CD4-positive, alpha-beta T cell (primary cell): ENCODE measurements around the gene CIAO2A. TPM values are rescaled to one million over a fixed set of nuclear protein-coding genes. Genes with fewer than 3 reads are reported as not detected.

Experiments used
- ATAC-seq: fragments of 200-7000 bp; cut with Tn5 transposase; one replicate; pipeline ENCODE4 v1.10.0; 2022; ENCODE audit warnings: mild to moderate bottlenecking; ENCODE audit not compliant: poor library complexity
- CTCF ChIA-PET: fragments of 350-600 bp; sonication (Branson Sonifier 250); formaldehyde crosslinking; loops from one replicate; lab custom pipeline; 2021; ENCODE audit warnings: antibody characterized with exemption, inconsistent platforms; lab: Charles Lee
- POLR2A ChIA-PET: fragments of 350-600 bp; sonication (Branson Sonifier 250); formaldehyde crosslinking; loops from one replicate; lab custom pipeline; 2021; ENCODE audit warnings: antibody characterized with exemption, inconsistent platforms; lab: Charles Lee
- DNase-seq, 14 experiments: peaks; one replicate each; pipeline ENCODE4 v3.0.0-alpha.2; 2013 to 2020; ENCODE audit warnings: mixed read lengths in 2 of 14
- H3K27ac ChIP-seq, 2 donors: one replicate each; pipeline versions ENCODE4 v1.5.1 to v1.7.0; 2013; ENCODE audit warnings: low read length in 2 of 2, low read depth in 1 of 2, mild to moderate bottlenecking in 1 of 2
- H3K27me3 ChIP-seq, 2 experiments: 1 replicate in 1 of 2; 2 replicates in 1 of 2; pipeline versions ENCODE4 v1.6.1 to v1.7.0; 2013; ENCODE audit warnings: low read length in 2 of 2, control low read depth in 1 of 2, mild to moderate bottlenecking in 1 of 2, moderate library complexity in 1 of 2; ENCODE audit not compliant: insufficient read depth in 2 of 2, control insufficient read depth in 1 of 2
- H3K36me3 ChIP-seq: one replicate; pipeline ENCODE4 v1.6.1; 2013; ENCODE audit warnings: low read length, control low read depth; ENCODE audit not compliant: insufficient read depth
- H3K4me1 ChIP-seq: one replicate; pipeline ENCODE4 v1.6.1; 2013; ENCODE audit warnings: low read length, control low read depth; ENCODE audit not compliant: insufficient read depth
- H3K4me3 ChIP-seq: one replicate; pipeline ENCODE4 v1.5.1; 2013; ENCODE audit warnings: mild to moderate bottlenecking, low read length, moderate library complexity
- H3K9me3 ChIP-seq, 2 experiments: 1 replicate in 1 of 2; 2 replicates in 1 of 2; pipeline versions ENCODE4 v1.6.1 to v1.7.0; 2013; ENCODE audit warnings: low read length in 2 of 2, mild to moderate bottlenecking in 2 of 2, control low read depth in 1 of 2, moderate library complexity in 1 of 2; ENCODE audit not compliant: control insufficient read depth in 1 of 2, insufficient read depth in 1 of 2
- H3K27ac Mint-ChIP-seq: one replicate; pipeline ENCODE4 v1.8.0; 2020; ENCODE audit warnings: mixed read lengths
- H3K27me3 Mint-ChIP-seq: one replicate; pipeline ENCODE4 v1.8.0; 2021; ENCODE audit warnings: mixed read lengths
- H3K36me3 Mint-ChIP-seq: one replicate; pipeline ENCODE4 v1.8.0; 2021; ENCODE audit warnings: low read depth, mixed read lengths
- H3K4me1 Mint-ChIP-seq: one replicate; pipeline ENCODE4 v1.8.0; 2021; ENCODE audit warnings: low read depth, mixed read lengths
- H3K4me3 Mint-ChIP-seq: one replicate; pipeline ENCODE4 v1.8.0; 2020; ENCODE audit warnings: mild to moderate bottlenecking, mixed read lengths
- H3K9me3 Mint-ChIP-seq: one replicate; pipeline ENCODE4 v1.8.0; 2020; ENCODE audit warnings: mixed read lengths
- CTCF ChIP-seq: fragments of 200-600 bp; IDR thresholded peaks from one replicate; pipeline ENCODE4 v1.8.0; 2022; ENCODE audit warnings: antibody characterized with exemption, mild to moderate bottlenecking
- intact Hi-C, 2 experiments: fragments of 100-400 bp; cut with DNase I in 1 of 2; cut with micrococcal nuclease in 1 of 2; formaldehyde crosslinking; loops; one replicate each; pipeline versions ENCODE4 v1.15.1 to v1.9.0; 2023 to 2025; cut with DNase I, micrococcal nuclease
- total RNA-seq, 174 experiments: library from RNA in 2 of 174; stranded (reverse) in 2 of 174; gene quantifications; one replicate each; pipeline ENCODE4 v1.2.3 and lab custom pipeline; 2021 to 2026

CIAO2A gene
- total RNA-seq, 2 experiments from 2014 or later, result 10.9 to 12.2 TPM

- DNase-seq, result no peak
- ATAC-seq, result no peak
- no peaks in the 10 kb centered on the region for H3K9me3 Mint-ChIP-seq
- no peak for TF ChIP-seq CTCF
- peaks cover 40% of the 10 kb centered on the region for H3K36me3 Mint-ChIP-seq
- no peak overlapping the region for H3K27ac Mint-ChIP-seq
- no peak overlapping the region for H3K27ac ChIP-seq
- H3K4me1 ChIP-seq, result peaks cover 1% of the 10 kb centered on the region
- ChIA-PET POLR2A (interaction anchor here (1.6 kb wide), 1 partner anchor 21 kb away, joined by 4 read pairs; the partner anchor contains the start of gene CIAO2A), CTCF (interaction anchor here (0.6 to 4.1 kb wide), 3 partner anchors 253 to 320 kb away, joined by 3 to 16 read pairs (median 3); no protein-coding TSS in a partner anchor)
- no peaks in the 10 kb centered on the region for H3K27me3 Mint-ChIP-seq
- no peak overlapping the region for H3K4me3 Mint-ChIP-seq
- H3K9me3 ChIP-seq, result no peaks in the 10 kb centered on the region
- H3K4me1 Mint-ChIP-seq, result peaks cover 12% of the 10 kb centered on the region
- no peaks in the 10 kb centered on the region for H3K27me3 ChIP-seq
- no peak overlapping the region for H3K4me3 ChIP-seq
- peaks cover 23% of the 10 kb centered on the region for H3K36me3 ChIP-seq
- intact Hi-C loops, result no loop called here
Measured at GRCh38 chr15:64072812-64073211, 20.8 kb downstream of the CIAO2A start.

GRCh38 chr15:64071931-64072765 lies 21.5 kb downstream of the CIAO2A start:
- H3K27ac Mint-ChIP-seq, result no peak overlapping the region
- CTCF ChIA-PET, result interaction anchor here (0.6 to 4.1 kb wide), 3 partner anchors 252 to 320 kb away, joined by 3 to 16 read pairs (median 3); no protein-coding TSS in a partner anchor
- H3K9me3 Mint-ChIP-seq, result no peaks in the 10 kb centered on the region
- H3K36me3 Mint-ChIP-seq, result peaks cover 34% of the 10 kb centered on the region
- intact Hi-C loops, result no loop called here
- Histone ChIP-seq H3K36me3 (peaks cover 20% of the 10 kb centered on the region), H3K27me3 (no peaks in the 10 kb centered on the region), H3K27ac (no peak overlapping the region), H3K9me3 (no peaks in the 10 kb centered on the region), H3K4me1 (peaks cover 7% of the 10 kb centered on the region), H3K4me3 (no peak overlapping the region)
- ATAC-seq, result no peak
- POLR2A ChIA-PET, result no interaction called here
- DNase-seq, result no peak
- H3K27me3 Mint-ChIP-seq, result no peaks in the 10 kb centered on the region
- no peak for TF ChIP-seq CTCF
- H3K4me3 Mint-ChIP-seq, result no peak overlapping the region
- H3K4me1 Mint-ChIP-seq, result peaks cover 6% of the 10 kb centered on the region

GRCh38 chr15:64070965-64071851 lies 22.4 kb downstream of the CIAO2A start:
- H3K27me3 ChIP-seq, result no peaks in the 10 kb centered on the region
- peaks cover 3% of the 10 kb centered on the region for H3K4me1 Mint-ChIP-seq
- peaks cover 32% of the 10 kb centered on the region for H3K36me3 Mint-ChIP-seq
- no peak overlapping the region for H3K27ac Mint-ChIP-seq
- DNase-seq, result peak in 2 of 14 experiments; percentile 32 to 44
- H3K4me3 ChIP-seq, result no peak overlapping the region
- peaks cover 20% of the 10 kb centered on the region for H3K36me3 ChIP-seq
- TF ChIP-seq CTCF, result no peak
- no peaks in the 10 kb centered on the region for H3K9me3 Mint-ChIP-seq
- H3K9me3 ChIP-seq, result no peaks in the 10 kb centered on the region
- CTCF ChIA-PET, result interaction anchor here (1.0 to 4.1 kb wide), 3 partner anchors 25 to 319 kb away, joined by 3 to 16 read pairs (median 3); partner anchors contain the start of gene DAPK2
- intact Hi-C loops, result no loop called here
- H3K4me1 ChIP-seq, result peaks cover 7% of the 10 kb centered on the region
- no peaks in the 10 kb centered on the region for H3K27me3 Mint-ChIP-seq
- H3K4me3 Mint-ChIP-seq, result no peak overlapping the region
- no peak for ATAC-seq
- H3K27ac ChIP-seq, result no peak overlapping the region
- POLR2A ChIA-PET, result no interaction called here
